ENCODE results near the gene CCDC30.

CCDC30 gene

GRCh38 chr1:42462828-42463763 lies at the start of gene CCDC30:
Gene CCDC30, plus strand, starts transcription at chr1:42463286. Its CDS starts 17,266 bp downstream, at chr1:42480552.
- peak; percentile 99 for DNase-seq

DNA sequence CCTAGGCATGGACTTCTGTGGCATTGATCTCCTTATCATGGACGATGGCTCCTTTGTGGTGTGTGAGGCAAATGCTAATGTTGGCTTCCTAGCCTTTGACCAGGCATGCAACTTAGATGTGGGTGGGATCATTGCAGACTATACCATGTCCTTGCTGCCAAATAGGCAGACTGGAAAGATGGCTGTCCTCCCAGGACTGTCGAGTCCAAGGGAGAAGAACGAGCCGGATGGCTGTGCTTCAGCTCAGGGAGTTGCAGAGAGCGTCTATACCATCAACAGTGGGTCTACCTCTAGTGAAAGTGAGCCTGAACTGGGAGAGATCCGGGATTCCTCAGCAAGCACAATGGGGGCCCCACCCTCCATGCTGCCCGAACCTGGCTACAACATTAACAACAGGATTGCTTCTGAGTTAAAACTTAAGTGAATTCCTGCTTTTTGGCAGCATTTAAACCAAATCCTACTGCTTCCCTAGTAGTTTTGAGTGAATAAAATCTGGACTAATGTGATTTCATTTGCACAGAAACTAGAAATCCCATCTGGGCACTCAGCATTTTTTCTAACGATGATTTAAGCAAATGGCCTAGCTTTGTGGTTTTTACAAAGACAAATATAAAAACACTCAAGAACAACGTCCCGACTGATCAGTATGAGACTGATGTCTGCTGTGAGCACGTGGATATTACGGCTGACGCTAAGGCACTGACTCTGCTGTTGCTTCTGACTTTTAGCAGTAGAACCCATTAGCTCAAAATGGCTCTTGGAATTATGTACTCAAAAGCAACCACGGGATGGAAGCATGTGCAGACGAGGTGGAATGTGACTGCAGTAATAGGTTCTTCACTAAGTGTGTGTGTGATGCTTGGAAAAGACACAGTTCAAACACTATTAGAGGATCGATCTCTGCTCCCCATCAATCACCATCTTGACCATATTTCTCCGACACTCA lies 48.3 kb upstream of the CCDC30 start:
- DNase-seq: no peak

- no peak for DNase-seq
Observed at GRCh38 chr1:42417166-42417565, 45.9 kb upstream of the CCDC30 start.

- no peak for DNase-seq
Observed at GRCh38 chr1:42418516-42418915, 44.6 kb upstream of the CCDC30 start.

DNA sequence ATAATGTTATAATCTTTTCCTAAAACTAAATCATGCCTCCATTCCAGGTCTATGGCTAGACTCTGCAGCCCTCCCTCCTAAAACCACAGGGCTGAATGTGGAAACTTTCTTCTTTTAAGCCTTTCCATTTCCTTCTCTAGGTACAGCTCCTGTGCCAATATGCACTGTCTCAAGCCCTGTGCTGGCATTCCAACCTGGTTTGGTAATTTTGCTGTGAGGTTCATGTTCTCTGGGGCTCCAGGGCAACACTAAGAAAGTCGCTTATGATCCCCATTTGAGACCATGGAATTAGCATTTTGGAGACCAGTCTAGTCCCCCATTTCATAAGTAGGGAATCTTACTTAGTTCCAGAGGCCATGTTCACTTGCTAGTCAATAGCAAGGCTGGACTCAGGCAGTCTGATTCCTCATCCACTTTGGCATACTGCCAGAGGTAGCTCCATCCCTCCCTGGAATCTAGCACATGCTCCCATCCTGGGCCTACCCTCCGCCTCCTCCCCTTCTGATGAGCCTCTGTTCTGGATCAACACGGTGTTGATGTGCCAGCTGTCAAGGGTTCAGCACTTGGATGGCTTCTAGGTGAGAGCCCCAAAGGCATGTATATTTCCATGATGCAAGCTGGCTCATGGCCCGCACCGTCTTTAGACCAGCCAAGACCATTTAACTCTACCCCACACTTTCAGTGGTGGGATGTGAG lies 43.8 kb upstream of the CCDC30 start:
- DNase-seq: no peak

- no peak for DNase-seq
Observed at GRCh38 chr1:42420121-42420520, 43.0 kb upstream of the CCDC30 start.

DNA sequence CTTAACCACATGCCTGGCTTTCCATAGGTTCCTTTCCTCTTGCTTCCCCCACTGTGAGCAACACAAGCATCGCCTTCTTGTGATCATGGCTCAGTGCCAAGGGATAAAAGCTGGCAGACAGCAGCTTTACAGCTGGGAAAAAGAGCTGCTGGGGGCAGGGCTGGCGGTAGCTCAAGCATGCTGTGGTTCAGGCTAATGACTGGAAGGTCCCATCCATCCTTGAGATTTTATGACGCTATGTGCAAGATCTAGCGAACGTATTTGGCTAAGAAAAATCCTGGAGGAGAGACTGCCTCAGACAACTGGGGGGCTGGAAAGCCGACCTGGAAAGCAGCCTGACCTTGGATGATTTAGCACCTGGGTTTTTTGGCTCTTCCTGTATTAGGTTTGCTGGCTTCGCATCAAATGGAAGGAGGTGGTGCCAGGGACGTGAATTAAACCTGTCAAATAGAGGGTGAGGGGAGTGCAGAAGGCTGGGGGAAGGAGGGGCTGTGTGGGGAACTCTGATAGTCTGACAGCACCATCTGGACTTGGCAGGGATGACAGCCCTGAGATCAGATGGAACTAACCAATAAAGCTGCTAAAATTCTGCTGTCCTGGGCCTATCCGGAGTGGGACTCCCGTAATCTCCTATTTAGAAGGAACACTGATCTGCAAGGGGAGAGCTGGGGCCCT lies 42.0 kb upstream of the CCDC30 start:
- no peak for DNase-seq

GRCh38 chr1:42422737-42423136 lies 40.3 kb upstream of the CCDC30 start:
- DNase-seq: no peak

DNA sequence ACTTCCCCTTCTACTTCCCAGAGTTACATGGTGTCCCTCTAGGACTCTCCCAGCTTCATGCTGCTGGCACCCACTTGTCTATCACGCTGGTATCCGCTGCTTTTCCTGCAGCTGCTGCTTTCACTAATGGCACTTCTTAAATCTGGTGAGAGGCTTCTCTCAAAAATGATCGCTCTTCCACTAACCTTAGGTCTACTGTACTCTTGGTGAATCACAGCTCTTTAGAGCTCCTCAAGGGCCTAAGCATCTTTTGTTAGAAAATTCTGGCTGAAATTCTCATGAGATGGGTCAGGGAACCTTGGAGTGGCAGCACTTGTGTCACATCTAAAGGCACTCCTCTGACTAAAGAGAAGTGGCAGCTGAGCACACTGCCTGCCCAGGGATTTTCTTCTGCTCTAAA lies 39.4 kb upstream of the CCDC30 start:
- DNase-seq: no peak

- DNase-seq: no peak
Observed at GRCh38 chr1:42424201-42424600, 38.9 kb upstream of the CCDC30 start.

GRCh38 chr1:42427240-42427639 lies 35.8 kb upstream of the CCDC30 start:
- DNase-seq: no peak

GRCh38 chr1:42429603-42430002 lies 33.5 kb upstream of the CCDC30 start:
- DNase-seq: no peak

DNA sequence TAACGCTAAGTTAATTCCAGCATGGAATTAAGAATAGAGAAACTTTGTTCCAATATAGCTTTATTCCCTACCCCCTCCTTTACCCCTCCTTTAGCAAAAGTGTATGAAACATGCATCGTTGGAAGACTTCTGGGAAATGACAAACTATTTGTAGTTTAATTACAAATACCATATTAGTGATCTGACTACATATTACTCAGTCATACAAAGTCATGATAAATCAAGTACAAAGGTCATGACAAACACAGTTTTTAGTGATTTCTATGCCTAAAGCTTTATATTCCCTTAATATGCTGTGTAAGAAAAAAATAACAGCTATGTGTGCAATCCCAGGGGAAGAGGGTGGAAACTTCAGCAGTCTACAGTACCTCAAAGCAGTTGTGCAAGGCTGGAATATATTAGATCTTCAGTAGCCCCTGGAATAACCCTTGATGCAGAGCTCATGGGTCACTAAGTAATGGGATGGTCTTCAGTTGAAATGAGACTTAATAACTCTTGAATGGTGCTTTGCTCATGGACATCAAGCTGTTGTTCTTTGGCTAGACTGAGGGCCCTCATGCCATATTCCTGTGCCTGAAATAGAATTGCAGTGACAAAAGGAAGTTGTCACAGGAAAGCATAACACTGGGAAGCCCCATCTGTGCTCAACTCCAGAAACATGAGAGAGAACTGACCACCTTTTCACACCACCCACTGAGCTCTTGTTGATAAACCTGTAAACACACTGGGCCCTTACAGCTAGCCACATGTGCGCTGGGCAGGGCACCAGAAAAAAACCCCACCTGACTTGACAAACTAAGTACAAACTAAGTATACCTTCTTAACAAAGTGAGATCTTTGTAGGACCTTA lies 32.6 kb upstream of the CCDC30 start:
- DNase-seq: no peak

- no peak for DNase-seq
Observed at GRCh38 chr1:42431514-42431913, 31.6 kb upstream of the CCDC30 start.

DNA sequence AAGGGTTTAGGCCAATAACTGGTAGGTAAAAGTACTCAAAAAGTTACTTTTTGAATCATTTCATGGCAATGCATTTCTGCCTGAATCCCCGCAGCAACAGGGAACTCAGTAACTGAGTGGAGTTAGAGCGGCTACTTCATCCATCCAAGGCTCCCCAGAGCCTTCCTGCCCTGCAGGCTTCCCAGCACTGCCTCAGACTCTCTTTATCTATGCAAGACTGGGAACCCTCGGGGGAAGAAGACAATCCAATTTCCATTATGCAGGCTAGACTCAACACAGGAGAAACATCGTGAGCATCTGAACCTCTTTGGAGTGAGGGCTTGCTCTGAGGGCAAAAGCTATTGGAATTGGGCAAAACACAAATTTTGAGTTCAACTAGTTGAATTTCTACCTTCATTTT lies 30.4 kb upstream of the CCDC30 start:
- DNase-seq: no peak

- no peak for DNase-seq
Observed at GRCh38 chr1:42433369-42433768, 29.7 kb upstream of the CCDC30 start.

GRCh38 chr1:42434340-42434739 lies 28.7 kb upstream of the CCDC30 start:
- no peak for DNase-seq

- DNase-seq: no peak
Observed at GRCh38 chr1:42439940-42440339, 23.1 kb upstream of the CCDC30 start.

- DNase-seq: no peak
Observed at GRCh38 chr1:42442662-42443061, 20.4 kb upstream of the CCDC30 start.

DNA sequence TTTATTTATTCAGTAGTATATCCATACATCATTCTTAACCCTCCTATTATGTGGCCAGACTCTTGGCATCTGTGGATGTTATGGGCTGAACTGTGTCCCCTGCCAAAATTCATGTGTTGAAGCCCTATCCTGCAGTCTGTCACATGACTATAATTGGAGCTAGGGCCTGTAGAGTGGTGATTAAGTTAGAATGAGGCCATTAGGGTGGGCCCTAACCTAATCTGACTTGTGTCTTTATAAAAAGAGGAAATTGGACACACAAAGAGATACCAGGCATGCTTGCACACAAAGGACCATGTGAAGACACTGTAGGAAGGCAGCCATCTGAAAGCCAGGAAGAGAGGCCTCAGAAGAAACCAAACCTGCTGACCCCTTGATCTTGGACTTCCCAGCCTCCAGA lies 13.8 kb upstream of the CCDC30 start:
- no peak for DNase-seq

DNA sequence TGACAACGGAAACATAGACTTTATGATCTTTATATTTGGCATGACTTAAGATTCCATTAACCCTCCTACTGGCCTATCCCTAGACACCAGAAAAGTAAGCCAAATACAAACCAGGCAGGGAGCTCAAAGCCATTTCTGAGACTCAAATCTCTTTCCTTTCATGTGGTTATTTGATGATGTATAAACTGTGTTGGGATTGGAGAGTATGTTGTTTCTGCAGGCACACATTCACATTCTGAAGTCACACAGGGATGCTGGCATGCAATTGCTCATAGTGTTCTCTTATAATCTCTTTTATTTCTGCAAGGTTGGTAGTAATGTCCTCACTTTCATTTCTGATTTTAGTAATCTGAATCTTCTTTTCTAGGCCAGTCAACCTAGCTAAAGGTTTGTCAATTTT lies 13.0 kb upstream of the CCDC30 start:
- DNase-seq: no peak

GRCh38 chr1:42453386-42453785 lies 9.7 kb upstream of the CCDC30 start:
- DNase-seq: no peak

Data from CD4-positive, alpha-beta T cell treated with Interleukin-10 for 1 hour (primary cell).